Activated T-helper 1 cell treated with anti-CD3 and anti-CD28 coated beads, Interleukin-2, amount 50 U/mL, for 16 hours (primary cell): ENCODE results near the gene NIPSNAP2.
"Not testable (repeated sequence)": the region's sequence is repeated elsewhere in the genome, so short reads cannot be mapped to it uniquely, and the experiment has no call there.

Experiments
- DNase-seq, 2 donors: peaks; one replicate each; pipeline ENCODE4 v3.0.0-alpha.2; 2020; ENCODE audit warnings: low read depth in 1 of 2, low spot score in 1 of 2

The NIPSNAP2 gene

DNA sequence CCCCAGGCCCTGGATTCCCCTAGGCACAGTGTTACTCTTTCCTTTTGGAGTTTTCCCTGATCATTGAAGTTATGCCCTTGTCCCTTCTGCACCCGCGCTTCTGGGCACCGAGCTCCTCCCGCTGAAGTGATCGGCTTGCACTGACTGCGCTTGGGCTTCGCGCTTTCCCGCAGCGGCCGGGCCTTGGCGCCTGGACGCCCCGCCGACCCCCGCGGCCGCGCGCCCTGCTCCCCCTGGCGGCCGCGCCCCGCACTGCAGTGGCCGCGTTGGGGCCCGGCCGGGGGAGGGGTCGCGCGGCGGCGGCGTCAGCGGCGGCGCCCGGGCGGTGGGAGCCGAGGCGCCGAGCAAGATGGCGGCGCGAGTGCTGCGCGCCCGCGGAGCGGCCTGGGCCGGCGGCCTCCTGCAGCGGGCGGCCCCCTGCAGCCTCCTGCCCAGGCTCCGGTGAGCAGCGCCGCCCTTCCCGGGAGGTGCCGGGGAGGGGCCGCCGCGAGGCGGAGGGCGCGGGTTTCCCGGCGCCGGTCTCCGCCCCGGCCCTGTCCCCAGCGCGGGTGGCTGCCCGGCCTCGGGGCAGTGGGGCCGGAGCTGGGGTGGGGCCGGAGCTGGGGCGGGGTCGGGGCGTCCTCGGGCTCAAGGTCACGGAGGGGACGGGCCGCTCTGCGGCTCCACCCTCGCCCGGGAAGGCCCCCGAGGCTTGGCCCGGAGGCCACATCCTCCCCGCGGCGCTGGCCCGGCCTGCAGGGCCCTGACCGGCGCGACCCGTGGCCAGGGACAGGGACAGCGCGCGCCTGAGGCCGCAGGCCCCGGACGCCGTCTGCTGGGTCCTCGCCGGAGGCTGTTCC is at the start of gene NIPSNAP2:
TSS of gene NIPSNAP2 (plus strand) at position 325 of the 839 bp plus-strand sequence. CDS start at position 350, 25 bp downstream.
- DNase-seq = peak; percentile 33 to 56

DNA sequence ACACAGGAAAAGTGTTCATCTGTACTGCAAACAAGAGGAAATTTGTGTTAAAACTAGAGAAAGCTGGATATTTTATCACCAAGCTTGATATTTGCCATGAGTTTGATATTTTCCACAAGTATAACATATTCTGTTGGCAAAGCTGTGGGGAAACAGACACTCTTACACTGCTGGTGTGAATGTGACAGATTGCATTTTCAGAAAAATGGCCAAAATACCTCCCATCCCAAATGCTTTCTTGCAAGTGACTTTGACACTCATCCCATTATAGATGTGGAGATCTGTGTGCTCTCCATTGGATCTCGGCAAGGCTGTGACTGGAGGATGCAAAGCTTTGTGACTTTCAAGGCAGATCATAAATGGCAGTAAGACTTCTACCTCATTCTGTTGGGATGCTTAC is 46.6 kb upstream of the NIPSNAP2 start:
- DNase-seq = no peak

DNA sequence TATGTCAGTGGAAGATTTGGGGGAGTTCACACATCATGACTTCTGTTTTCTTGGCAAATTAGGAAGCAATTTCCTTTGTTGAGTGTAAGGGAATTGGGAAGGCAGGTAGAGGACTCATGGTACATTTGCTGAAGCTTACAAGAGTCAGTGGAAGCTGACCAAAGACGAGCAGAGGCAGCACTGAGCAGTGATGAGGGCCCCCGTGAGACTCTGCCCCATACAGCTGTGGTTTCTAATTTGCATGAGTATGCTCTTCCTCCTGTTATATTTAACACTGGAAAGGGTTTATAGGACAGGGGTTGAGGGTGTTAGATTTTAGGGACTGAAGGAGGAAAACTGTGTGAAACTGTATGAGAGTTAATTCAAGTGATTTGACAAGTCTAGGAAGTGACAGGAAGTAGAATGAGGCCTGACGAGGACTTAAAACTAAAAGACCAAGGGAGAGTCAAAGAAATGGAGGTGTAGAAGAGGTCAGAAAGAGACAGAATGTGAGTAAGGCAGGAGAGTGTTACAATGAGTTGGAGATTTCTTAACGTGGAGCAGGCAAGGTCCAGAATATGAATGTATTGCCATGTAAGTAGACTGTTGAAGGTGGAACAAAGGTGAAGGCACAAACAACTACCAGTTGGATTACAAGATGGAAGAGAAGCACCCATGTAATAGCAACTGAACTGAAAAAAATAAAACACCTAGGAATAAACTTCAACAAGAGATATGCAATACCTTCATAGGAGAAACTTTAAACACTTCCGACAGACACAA is 36.2 kb upstream of the NIPSNAP2 start:
- DNase-seq = no peak

DNA sequence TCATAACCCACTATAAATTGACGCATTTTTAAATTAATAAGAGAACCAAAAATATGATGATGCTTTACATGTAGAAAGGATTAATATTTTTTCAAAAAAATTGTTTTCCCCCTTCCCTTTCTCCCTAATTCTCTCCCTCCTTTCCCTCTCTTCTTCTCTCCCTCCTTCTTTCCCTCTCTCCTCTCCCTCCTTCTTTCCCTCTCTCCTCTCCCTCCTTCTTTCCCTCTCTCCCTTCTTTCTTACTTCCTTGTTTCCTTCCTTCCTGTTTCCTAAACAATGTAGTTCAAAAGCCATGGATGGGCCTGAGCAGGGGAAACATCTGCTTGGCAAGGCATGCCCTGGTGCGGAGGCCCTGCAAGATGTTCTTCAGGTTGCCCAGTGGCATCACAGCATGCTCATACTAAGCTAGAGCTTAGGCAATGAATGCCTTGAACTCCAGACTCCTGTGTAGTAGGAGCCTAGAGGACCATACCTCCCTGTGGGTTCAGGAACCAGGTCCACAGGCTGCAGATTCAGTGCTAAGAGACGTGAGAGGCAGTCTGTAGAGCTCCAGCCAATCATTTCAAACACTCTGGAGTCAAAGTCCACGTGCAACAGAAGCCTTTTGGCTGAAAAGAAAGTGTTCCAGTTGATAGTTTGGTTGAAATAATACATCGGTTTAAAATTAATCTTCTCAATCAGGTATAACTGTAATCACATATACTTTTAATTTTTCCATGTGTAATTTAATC is 32.8 kb upstream of the NIPSNAP2 start:
- DNase-seq = no peak

DNA sequence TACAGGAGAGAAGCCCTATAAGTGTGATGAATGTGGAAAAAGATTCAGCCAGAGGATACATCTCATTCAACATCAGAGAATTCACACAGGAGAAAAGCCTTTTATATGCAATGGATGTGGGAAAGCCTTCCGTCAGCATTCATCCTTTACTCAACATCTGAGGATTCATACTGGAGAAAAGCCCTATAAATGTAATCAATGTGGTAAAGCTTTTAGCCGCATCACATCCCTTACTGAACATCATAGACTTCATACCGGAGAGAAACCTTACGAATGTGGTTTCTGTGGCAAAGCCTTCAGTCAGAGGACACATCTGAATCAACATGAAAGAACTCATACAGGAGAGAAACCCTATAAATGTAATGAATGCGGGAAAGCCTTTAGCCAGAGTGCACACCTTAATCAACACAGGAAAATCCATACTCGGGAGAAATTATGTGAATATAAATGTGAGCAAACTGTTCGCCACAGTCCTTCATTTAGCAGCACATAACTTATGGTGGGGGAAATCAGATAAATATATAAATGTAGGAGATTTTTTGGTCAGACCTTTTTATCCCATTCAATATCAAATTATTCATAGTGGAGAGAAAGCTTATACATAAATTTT is 24.8 kb upstream of the NIPSNAP2 start:
- DNase-seq = no peak

DNA sequence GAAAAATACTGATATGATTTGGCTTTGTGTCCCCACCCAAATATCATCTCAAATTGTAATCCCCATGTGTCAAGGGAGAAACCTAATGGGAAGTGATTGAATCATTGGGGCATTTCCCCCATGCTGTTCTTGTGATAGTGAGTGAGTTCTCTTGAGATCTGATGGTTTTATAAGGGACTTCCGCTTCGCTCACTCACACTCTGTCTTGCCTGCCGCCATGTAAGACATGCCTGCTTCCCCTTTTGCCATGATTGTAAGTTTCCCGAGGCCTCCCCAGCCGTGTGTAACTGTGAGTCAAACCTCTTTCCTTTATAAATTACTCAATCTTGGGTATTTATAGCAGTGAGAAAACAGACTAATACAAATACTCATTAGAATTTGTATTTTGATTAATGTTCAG is 17.8 kb upstream of the NIPSNAP2 start:
- DNase-seq = no peak

DNA sequence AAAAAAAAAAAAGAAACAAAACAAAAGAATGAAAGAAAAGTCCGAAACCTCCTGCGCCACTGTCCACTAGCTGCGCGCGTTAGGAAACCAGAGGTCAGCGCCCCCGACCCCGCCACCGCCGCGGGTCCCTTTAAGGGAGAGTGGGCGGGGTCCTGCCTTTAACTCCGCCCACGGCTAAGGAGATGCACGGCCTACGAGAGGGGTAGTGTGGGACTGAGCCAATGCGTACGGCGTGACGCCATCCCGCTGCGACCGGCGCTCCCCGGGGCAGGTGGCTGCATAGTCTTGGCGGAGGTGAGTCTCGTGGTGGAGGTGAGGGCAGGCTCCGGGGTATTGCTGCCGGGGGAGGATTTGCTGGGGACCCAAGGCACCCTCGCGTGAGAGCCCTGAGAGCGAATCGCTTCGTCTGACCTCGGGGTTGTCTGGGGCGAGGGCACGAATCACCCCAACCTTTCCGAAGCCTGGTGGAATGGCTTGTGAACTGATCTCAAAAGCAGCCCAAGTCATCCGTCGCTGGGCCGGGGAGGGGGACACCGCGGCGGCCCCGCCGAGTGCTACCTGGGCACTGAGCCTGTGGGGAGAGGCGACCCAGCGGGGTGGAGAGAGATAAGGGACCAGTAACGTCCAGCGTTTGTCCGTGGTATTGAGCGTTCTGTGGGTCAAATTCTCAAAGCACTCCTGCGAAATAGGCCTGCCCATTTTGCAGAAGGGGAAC is 12.6 kb upstream of the NIPSNAP2 start, which contains the start of gene MRPS17:
TSS of gene MRPS17 (plus strand) at position 241 of the 715 bp plus-strand sequence. CDS start 1,319 bp downstream, outside the sequence.
- DNase-seq = peak; percentile 85 to 89

DNA sequence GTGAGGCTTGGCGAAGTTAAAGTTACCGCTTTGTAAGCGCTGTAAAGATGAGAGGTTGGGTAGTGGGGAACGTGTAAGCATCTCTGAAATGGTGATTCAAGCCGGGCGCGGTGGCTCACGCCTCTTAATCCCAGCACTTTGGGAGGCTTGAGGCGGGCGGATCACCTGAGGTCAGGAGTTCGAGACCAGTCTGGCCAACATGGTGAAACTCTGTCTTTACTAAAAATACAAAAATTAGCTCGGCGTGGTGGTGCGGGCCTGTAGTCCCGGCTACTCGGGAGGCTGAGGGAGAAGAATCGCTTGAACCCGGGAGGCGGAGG is 12.1 kb upstream of the NIPSNAP2 start:
- not testable (repeated sequence) for DNase-seq

DNA sequence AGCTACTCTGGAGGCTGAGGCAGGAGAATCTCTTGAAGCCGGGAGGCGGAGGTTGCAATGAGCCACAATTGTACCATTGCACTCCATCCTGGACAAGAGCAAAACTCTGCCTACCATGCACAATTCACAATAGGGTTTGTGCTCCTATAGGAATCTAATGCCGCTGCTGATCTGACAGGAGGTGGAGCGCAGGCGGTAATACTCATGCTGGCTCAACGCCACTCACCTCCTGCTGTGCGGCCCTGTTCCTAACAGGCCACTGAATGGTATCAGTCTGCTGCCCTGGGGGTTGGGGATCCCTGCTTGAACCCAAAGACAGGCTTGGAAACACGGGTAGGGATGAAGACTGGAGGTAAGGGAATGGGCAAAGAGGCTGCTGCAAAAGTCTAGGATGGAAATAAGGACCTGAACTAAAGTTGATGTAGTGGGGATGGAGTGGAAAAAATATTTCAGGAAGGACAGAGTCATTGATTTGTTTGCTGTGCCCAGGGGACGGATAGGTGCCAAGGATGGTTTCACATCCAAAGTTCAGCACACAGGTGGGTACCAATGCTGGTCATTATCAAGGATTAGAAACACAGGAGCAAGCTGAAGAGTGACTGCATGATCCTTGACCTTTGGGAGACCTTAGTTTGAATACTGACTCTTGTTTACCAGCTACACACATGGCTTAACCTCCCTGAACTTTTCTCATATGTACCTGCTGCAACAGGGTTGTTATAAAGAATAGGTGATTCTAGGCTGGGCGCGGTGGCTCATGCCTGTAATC is 10.5 kb upstream of the NIPSNAP2 start:
- no peak for DNase-seq

DNA sequence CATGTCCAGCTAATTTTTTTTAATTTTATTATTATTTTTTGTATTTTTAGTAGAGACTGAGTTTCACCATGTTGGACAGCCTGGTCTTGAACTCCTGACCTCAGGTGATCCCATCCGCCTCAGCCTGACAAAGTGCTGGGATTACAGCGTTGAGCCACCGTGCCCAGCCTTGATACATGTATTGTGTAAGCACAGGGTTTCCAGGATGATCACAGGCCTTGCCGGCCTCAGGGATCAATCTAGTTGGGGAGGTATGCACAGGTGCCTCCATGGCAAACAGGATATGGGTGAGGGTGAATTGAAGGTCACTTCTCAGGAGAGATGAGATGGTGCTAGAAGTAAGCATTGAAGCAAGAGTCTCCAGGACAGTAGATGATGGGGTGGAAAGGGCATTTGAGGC is 7.2 kb upstream of the NIPSNAP2 start:
- DNase-seq = no peak

DNA sequence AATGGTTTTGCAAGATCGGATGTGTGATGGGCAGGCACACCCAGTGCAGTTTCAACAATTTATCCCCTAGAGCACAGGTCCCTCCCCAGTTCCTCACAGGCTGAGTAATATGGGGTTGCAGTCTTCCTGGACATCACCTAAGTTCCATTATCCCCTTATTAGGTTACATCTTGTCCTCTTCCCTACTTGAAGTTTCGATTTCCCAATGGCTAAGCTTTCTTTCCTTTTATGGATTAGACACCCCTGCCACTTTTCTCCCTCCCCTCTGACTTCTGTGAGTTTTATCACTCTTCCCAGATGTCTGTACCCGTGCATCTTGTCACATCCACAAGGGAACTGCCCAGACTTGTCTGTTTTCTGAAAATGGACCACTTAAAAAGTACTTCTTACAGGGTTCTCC is 2.4 kb upstream of the NIPSNAP2 start:
- no peak for DNase-seq

DNA sequence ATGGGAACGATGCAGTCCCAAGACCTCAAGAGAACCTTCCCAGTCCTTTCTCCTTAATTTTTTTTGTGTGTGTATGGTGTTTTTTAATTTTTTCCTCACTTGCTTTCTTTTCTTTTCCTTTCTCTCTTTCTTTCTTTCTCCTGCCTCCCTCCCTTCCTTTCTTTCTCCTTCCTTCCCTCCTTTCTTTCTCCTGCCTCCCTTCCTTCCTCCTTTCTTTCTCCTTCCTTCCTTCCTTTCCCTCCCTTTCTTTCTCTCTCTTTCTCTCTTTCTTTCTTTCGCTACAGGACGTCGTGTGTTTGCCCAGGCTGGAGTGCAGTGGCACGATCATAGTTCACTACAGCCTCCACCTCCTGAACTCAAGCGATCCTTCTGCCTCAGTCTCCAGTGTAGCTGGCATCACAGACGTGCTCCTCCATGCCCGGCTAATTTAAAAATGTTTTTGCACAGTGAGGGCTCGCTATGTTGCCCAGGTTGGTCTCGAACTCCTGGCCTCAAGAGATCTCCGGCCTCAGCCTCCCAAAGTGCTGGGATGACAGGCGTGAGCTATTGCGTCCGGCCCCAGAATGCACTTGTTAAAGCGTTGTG is 709 bp upstream of the NIPSNAP2 start:
- no peak for DNase-seq

DNA sequence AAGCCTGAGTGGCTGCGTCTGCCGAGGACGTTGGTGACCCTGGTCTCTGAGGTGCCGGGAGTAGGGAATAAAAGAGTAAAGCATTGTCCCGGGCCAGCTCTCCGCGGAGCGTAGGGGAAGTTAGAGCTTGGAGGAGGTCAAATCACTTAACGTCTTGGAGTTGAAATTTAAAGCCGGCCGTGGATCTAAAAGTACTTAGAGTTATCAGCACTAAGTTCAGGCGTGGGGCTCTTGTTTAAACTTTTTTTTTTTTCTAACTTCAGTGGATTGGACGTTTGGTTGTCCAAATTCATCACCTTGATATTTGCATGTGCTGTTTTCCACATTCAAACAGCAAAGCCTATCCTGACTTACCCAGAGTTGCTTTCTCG is 700 bp downstream of the NIPSNAP2 start:
- no peak for DNase-seq

DNA sequence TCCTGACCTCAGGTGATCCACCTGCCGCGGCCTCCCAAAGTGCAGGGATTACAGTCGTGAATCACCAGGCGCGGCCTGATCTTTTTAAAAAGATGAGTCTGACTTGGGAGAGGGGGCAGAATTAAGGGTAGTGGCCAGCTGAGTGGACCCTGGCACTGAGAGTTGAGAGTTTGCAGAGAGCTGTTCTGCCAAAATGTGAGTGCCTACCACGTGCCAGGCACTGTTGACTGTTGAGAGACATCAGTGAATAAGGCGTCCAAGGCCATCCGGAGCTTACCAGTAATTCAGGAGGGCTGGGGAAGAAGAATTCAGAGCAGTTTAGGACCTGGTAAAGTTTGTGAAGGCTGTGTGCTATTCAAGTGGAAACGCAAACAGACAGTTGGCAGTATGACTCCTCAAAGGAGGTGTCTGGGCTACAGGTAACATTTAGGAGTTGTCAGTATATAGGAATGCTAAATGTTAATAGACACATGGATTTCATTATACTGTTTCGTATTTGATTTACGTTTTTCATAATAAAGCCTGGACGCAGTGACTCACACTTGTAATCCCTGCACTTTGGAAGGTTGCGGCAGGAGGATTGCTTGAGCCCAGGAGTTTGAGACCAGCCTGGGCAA is 1.5 kb downstream of the NIPSNAP2 start:
- no peak for DNase-seq

DNA sequence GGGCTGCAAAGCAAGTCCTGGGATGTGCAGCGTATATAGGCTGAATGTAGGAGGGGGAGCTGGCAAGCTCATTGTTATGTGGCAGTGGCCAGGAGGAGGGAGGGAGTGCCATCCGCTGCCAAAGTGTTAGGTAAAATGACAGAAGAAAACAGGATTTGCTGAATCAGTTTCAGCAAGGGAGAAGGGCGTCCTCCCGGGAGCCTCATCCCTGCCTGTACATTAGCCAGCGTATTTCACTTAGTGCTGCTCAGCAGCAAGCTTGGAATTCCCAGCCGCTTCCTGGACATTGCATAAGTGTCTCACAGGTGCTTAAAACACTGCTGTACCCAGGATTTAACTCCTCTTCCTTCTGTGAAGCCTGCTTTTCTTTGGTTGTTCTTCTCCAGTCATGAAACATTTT is 2.5 kb downstream of the NIPSNAP2 start:
- DNase-seq = no peak

DNA sequence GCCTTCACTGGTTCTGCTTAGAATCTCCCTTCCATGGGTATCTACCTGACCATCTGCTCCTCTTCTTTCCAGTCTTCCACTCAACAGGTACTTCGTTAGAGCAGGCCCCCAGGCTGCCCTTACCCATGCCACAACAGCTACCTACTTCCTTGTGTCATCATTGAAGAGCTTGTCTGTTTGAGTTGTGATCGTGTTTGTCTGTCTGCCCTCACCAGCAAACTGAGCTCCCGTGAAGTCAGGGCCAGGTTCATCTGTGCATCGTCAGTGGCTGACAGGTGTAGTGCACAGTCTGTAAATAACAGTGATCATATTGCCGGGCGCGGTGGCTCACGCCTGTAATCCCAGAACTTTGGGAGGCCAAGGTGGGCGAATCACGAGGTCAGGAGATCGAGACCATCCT is 5.0 kb downstream of the NIPSNAP2 start:
- no peak for DNase-seq

DNA sequence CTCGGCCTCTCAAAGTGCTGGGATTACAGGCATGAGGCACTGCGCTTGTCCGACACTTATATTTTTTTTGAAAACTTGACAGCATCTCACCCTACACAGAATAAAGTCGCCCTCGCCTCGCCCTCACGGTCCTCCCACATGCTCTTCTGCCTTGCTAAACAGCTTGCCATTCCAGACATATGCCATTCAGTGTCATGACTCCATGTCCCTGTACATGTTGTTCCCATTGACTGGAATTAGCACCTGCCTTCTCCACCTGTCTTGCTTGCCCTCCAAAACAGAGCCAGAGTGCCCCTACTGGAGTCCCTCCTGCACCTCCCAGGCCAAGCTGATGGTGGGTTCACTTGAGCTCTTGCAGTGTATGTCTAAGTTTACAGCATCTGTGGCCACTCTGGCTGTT is 6.2 kb downstream of the NIPSNAP2 start:
- DNase-seq = no peak

DNA sequence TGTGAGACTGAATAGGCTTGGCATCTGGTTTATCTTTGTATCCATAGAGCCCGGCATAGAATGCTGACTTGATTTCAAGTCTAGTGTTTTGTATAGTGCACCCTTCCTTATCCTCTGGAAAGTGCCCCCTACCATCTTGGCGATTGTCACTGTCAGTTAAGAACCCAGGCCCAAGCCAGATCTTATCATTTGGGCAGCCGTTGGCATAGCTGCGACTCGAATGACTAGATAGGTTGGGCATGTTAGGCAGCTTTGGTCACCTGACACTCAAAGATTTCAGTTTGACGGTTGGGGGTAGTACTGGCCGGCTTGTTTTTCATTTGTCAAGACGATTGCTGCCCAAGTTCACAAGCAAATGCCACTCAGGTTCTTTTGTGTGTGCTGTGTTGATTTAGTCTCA is 6.6 kb downstream of the NIPSNAP2 start:
- DNase-seq = no peak

DNA sequence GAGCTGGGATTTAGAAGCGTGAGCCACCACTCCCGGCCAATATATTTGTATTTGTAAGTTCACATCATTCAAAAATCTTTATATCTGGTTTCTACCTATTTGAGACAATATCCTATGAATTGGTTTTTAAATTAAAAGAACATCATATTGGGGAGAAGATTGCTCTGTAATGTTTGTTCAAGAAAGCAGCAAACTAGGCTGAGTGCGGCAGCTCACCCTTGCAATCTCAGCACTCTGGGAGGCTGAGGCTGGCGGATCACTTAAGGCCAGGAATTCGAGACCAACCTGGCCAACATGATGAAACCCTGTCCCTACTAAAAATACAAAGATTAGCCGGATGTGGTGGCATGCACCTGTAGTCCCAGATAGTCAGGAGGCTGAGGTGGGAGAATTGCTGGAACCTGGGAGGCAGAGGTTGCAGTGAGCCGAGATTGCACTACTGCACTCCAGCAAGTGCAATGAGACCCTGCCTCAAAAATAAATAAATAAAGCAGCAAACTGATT is 9.4 kb downstream of the NIPSNAP2 start:
- no peak for DNase-seq
